Iris pigment epithelial cell (primary cell): ENCODE data around the gene ABTB2.

Source experiments
- DNase-seq: peaks from one replicate; pipeline ENCODE4 v3.0.0-alpha.2; 2011; ENCODE audit warnings: low read depth

The ABTB2 gene

DNA sequence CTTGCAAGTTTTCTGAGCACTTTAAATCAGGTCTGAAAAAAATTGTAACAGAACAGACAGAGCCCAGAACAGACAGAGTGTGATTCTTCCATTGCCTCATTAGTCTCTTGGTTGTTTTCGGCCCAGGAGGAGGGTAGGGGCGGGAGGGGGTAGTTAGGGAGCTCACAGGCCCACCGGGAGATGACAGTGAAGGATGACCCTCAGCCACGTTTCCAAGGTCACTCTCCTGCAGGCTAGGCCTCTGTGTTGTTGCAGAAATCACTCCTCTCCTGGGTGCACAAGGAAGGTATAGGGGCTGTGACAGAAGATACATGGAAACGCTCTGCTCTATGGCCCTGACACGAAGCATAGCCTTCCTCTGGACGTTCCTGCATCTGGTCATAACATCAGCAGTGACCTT, 69.3 kb downstream of the ABTB2 start:
- no peak for DNase-seq

DNA sequence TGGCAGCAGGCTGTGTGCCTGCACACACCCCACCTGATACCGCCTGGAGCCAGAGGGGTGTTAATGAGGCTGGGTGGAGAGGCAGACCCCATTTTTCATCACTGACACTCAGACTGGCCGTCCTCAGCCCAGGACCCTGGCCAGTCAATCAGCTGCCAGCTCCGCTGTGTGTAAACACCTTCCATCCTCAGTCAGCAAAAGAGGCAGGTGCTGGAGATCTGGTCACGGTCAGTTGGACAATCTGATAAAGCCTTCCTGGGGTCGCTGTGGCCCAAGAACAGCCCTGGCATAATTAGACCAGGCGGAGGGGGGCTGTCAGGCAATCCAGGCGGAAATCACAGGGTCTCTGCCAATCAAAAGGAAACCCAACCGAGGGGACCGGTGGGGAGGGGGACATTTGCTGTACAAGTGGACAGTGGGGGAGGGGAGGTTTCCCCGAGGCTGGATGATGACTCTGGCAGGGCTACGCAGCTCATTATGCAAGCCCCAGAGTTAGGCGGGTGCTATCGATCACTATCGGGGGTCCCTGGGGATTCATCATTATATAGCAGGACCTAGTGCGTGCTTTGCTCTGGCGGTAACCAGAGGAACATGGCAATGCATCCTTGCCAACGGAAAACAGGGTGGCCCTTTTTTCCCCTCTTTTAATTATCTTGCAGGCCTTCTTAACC, 72.9 kb downstream of the ABTB2 start:
- no peak for DNase-seq

DNA sequence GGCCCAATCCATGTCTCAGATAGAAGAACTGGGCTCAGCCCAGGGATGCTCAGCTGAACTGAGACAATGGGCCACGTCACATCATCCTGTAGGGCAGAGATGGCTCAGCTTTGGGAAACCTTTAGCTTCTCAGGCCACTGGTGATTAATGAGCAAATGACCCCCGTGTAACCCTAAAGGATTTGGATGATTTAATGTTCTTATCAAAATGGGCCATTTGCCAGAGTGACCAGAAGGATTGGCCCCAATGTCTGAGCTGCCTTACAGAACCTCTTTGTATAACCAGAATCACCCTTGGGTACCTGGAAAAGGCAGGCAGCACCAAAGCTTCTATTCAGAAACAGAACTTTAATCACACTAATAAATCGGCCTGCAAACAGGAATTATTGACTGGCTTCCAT, 73.7 kb downstream of the ABTB2 start:
- no peak for DNase-seq

- no peak for DNase-seq
These were observed 76.6 kb downstream of the ABTB2 start for GRCh38 chr11:34280945-34281872.

- no peak for DNase-seq
These were observed 79.0 kb downstream of the ABTB2 start for GRCh38 chr11:34278693-34279297.

DNA sequence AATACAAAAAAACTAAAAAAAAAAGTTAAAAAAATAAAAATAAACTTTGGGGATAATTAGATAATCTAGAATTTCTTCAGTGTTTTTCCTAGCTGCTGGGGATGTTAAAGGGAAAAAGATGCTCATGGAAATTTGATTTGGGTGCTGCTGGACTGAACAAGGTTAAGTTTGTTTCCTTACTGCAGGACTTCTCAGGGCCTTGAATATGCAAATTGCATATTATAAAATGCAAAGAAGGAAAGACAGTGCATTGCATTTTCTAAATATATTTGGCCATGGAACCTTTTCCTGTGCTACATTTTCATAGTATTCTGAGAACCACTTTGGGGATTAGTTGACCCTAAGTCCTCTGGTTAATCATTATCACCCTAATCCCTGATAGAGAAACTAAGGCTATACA, 79.6 kb downstream of the ABTB2 start:
- no peak for DNase-seq

GRCh38 chr11:34277171-34277570, 80.6 kb downstream of the ABTB2 start:
- DNase-seq, result no peak

- DNase-seq, result no peak
These were observed 81.4 kb downstream of the ABTB2 start for GRCh38 chr11:34276352-34276864.

- DNase-seq, result no peak
These were observed 82.3 kb downstream of the ABTB2 start for GRCh38 chr11:34275486-34275885.

DNA sequence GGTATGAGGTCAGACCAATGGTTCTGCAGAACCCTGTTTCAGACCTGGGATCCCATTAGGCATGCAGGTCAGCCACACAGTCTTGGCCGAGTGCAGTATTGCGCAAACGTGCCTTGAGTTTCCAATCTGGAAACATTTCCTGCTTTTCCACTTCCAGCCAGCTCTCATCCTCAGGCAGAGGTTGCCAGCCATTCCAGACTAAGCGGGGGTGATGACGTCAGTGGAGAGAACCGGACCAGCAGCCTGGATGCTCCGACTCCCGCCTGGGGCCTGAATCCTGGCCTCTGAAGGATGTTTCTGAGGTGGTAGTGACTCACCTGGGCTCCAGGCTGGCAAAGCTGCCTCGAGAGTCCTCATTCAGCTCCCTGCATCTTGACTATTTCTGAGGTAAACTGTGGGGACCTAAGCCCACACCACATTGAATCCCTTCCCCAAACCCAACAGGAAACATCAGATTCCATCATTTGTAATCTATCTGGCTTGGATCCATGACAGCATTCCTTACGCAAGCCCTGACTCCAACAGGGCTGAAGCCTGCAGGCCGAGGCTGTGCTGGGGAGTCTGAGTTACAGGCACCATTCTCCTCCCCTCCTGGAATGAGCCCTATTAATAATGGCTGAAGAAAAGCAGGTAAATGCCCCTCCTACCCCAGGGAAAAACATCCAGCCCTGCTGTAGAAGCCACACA, 83.0 kb downstream of the ABTB2 start:
- DNase-seq, result peak; percentile 86

DNA sequence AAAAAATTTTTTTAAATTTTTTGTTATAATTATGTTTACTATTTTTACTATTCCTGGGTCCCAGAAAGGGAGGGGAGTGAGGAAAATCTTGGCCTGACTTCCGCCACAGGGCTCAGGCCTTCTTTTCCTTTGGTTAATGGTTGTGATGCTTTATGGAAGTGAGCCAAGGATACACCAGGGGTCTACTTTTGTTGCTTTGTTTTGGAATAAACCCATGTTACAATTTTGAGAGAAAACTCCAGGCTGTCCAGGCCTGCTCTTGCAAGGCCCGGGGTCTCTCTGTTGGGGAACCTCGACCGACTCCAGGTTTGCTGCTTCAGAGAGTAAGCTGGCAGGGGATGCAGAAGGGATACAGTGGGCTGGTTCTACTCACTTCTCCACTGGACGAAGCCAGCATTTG, 84.7 kb downstream of the ABTB2 start:
- DNase-seq, result no peak

DNA sequence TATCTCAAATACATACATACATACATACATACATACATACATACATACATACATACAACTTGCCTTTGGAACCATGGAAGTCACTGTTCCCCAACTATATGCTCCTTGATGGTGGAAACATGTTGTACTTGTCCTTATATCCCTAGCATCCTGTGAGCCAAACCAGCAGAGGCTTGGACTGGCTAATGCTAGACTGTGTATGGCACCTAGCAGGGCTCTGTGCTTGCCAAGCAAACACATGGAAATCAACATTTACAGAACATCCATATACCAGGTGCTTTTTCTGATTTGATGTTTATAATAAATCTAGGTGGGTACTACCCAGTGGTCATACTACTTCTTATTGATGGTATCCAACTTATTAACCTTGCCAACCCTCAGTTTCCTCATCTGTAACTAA, 86.1 kb downstream of the ABTB2 start:
- no peak for DNase-seq

- no peak for DNase-seq
These were observed 87.1 kb downstream of the ABTB2 start for GRCh38 chr11:34270711-34271110.

GRCh38 chr11:34269694-34270245, 88.0 kb downstream of the ABTB2 start:
- no peak for DNase-seq

- no peak for DNase-seq
These were observed 88.8 kb downstream of the ABTB2 start for GRCh38 chr11:34268906-34269430.

DNA sequence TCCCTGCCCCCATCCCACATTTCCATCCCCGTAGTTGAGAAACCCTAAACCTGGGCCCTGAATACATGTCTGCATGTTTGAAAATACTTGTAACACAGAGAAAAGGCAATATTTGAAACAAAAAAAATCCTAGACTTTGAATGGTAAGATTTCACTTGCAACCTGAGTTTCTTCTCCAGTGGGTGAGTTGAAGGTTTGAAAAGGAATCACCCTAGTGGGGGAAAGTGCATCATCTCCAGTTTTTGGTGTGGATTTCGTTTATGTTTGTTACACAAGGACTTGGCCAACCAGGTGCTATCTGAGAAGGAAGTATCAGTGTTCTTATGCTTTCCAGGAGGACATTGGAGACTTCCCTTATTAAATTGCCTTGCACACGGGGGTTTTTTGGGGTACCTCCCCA, 90.4 kb downstream of the ABTB2 start:
- no peak for DNase-seq

- DNase-seq, result peak; percentile 21
These were observed 90.8 kb downstream of the ABTB2 start for GRCh38 chr11:34267013-34267412.

DNA sequence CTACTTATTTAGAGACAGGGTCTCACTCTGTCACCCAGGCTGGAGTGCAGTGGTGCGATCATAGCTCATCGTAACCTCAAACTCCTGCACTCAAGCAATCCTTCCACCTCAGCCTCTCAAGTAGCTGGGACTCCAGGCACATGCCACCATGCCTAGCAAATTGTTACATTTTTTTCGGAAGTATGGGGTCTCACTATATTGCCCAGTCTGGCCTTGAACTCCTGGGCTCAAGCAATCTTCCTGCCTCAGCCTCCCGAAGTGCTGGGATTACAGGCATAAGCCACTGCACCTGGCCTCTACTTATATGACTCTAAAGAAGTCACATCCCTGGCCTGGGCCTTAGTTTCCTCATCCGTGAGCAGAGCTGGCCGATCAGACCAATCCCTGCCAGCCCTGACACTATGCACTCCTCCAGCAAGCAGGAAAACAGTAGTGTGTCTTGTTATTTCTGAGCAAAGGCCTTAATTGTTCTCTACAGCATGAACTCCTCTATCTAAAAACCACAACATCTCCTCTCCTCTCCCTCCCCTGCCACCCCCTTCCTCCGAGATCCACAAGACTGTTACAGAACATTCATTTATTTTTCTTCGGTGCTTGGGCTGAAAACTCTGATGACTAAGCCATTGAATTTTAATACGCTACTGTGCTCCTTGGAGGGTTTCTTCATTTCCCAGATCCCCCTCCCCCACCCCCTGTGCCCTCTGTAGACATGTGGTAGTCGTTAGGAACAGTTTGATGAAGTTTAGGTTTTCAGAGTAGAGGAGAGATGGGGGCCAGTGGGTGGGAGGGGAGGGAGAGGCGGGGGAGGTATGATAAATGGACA, 91.5 kb downstream of the ABTB2 start:
- DNase-seq, result peak; percentile 94

DNA sequence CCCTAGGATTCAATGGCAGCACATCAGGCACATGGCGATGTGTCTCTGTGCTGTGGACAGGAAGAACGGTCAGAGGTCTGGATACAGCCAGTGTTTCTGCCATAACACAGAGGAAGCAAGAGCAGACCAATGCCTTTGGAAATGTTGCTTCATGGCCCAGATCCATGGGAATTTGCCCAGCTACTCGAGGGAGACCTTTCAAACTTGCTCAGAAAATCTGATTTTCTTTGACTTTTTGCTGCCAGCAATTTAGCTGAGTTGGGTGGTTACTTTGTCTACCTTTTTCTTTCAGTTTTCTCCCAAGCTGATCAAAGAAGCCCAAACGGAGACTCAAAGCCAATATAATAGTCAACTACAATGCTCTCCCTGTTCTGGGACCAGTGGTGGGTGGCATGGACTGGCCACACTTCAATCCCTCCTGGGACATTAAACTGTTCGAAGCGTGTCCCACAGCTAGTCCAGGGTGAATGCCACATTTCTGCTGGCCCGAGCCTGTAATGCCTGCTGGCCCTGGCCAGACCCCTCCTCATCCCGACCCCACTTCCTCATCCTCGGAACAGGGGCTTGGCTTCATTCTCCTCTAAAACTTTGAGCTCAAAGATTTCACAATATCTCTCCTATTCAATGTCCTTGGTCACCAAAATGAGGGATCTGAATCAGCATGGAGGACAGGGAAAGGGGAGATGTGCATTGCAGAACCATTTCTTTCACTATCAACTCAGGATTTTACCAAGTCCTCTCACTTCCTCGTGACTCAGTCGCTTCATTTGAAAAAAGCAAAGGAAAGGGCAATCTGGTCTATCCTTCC, 93.3 kb downstream of the ABTB2 start:
- no peak for DNase-seq
